K562 (cell line): ENCODE data around the gene CNTN5. TPM values are rescaled to one million over a fixed set of nuclear protein-coding genes. Genes with fewer than 3 reads are reported as not detected.

Experiments used
- ATAC-seq: fragments of 200-7000 bp; cut with Tn5 transposase; 3 replicates; pipeline ENCODE4 v1.9.1; 2020; ENCODE audit warnings: moderate library complexity
- BruUV-seq: library from RNA; stranded (reverse); fragments of 400-500 nt; replicated peaks from 2 replicates; lab custom pipeline; 2021; lab: Mats Ljungman, UMichigan
- CTCF ChIA-PET: fragments of 300-600 bp; formaldehyde crosslinking; extraction: SDS; loops from one replicate; lab custom pipeline; 2021; ENCODE audit warnings: low intra/inter-chr PET ratio; lab: Yijun Ruan, JAX
- POLR2A ChIA-PET: fragments of 300-600, 350-650 bp; sonication (Branson Sonifier 250); formaldehyde crosslinking; extraction: SDS; loops from one replicate; lab custom pipeline; 2021; ENCODE audit warnings: antibody characterized with exemption, inconsistent platforms; lab: Yijun Ruan, JAX
- DNase-seq, 4 experiments: peaks; one replicate each; pipeline versions ENCODE4 v3.0.0 to v3.0.0-alpha.2; 2011 to 2018; ENCODE audit warnings: low spot score in 3 of 4, mixed read lengths in 3 of 4; ENCODE audit errors: extremely low read depth in 1 of 4
- FAIRE-seq: peaks from 2 replicates; lab custom pipeline; 2011; peaks lifted over from hg19 to GRCh38; lab: Jason Lieb, UNC
- H2AFZ ChIP-seq: 2 replicates; pipeline ENCODE4 v1.6.0; 2011; ENCODE audit warnings: low read depth, low read length, control low read depth, inconsistent platforms
- H3K27ac ChIP-seq: fragments of 200-600 bp; 3 replicates; pipeline ENCODE4 v1.8.0; 2011; ENCODE audit warnings: low read depth, mild to moderate bottlenecking, control low read depth, inconsistent platforms, low read length, moderate library complexity, mixed read lengths; ENCODE audit errors: extremely low read depth
- H3K27me3 ChIP-seq, 2 experiments: fragments of 300-600 bp in 1 of 2; 2 replicates in 1 of 2; 3 replicates in 1 of 2; pipeline versions ENCODE4 v1.6.0 to v1.8.0; 2011; ENCODE audit warnings: inconsistent platforms in 2 of 2, low read length in 2 of 2, mild to moderate bottlenecking in 1 of 2, mixed read lengths in 1 of 2, moderate library complexity in 1 of 2; ENCODE audit not compliant: control insufficient read depth in 2 of 2, insufficient read depth in 2 of 2
- H3K36me3 ChIP-seq: fragments of 300-600 bp; 3 replicates; pipeline ENCODE4 v1.8.0; 2011; ENCODE audit warnings: mild to moderate bottlenecking, low read length, inconsistent platforms; ENCODE audit not compliant: control insufficient read depth, insufficient read depth
- H3K4me1 ChIP-seq, 2 experiments: fragments of 200-600 bp in 1 of 2; replicated peaks in 1 of 2; 2 replicates in 1 of 2; 3 replicates in 1 of 2; pipeline versions ENCODE4 v1.5.1 to v1.8.0; 2011; ENCODE audit warnings: inconsistent platforms in 2 of 2, low read length in 2 of 2, mild to moderate bottlenecking in 1 of 2, mixed read lengths in 1 of 2, moderate library complexity in 1 of 2; ENCODE audit not compliant: control insufficient read depth in 2 of 2, insufficient read depth in 2 of 2
- H3K4me2 ChIP-seq: 2 replicates; pipeline ENCODE4 v1.6.1; 2011; ENCODE audit warnings: low read length, control low read depth, inconsistent platforms, mixed read lengths; ENCODE audit not compliant: insufficient read depth
- H3K4me3 ChIP-seq: fragments of 200-600 bp; sonication (generic), shearing (Covaris generic); 2 replicates; pipeline ENCODE4 v1.5.1; 2016; ENCODE audit warnings: control low read depth, inconsistent platforms
- H3K79me2 ChIP-seq: fragments of 200-600 bp; 3 replicates; pipeline ENCODE4 v1.8.0; 2011; ENCODE audit warnings: low read length, inconsistent platforms; ENCODE audit not compliant: control insufficient read depth, insufficient read depth
- H3K9ac ChIP-seq, 2 experiments: 2 replicates each; pipeline versions ENCODE4 v1.6.0 to v1.6.1; 2011; ENCODE audit warnings: low read depth in 2 of 2, low read length in 2 of 2, control low read depth in 1 of 2, inconsistent platforms in 1 of 2, mild to moderate bottlenecking in 1 of 2, mixed read lengths in 1 of 2; ENCODE audit not compliant: insufficient read depth in 1 of 2
- H3K9me1 ChIP-seq: one replicate; pipeline ENCODE4 v1.6.0; 2011; ENCODE audit warnings: inconsistent platforms, mild to moderate bottlenecking, low read length, moderate library complexity; ENCODE audit not compliant: control insufficient read depth, insufficient read depth
- H3K9me3 ChIP-seq: replicated peaks from 2 replicates; pipeline ENCODE4 v1.5.1; 2011; ENCODE audit warnings: low read depth, low read length, inconsistent platforms; ENCODE audit not compliant: control insufficient read depth, insufficient read depth
- H4K20me1 ChIP-seq: replicated peaks from 2 replicates; pipeline ENCODE4 v1.6.1; 2011; ENCODE audit warnings: low read length, inconsistent platforms, mixed read lengths; ENCODE audit not compliant: control insufficient read depth, insufficient read depth
- CBX3 ChIP-seq, 2 experiments: IDR thresholded peaks; 1 replicate in 1 of 2; 2 replicates in 1 of 2; pipeline ENCODE4 v1.6.1; 2012; ENCODE audit warnings: inconsistent platforms in 2 of 2, low read length in 2 of 2, borderline replicate concordance in 1 of 2, control low read depth in 1 of 2
- CHCHD3 ChIP-seq: fragments of 250-450 bp; sonication (Bioruptor Pico); IDR thresholded peaks from 2 replicates; pipeline ENCODE4 v2.1.2; 2022; ENCODE audit warnings: mild to moderate bottlenecking
- DACH1 ChIP-seq: fragments of 450-650 bp; IDR thresholded peaks from 2 replicates; pipeline ENCODE4 v1.6.1; 2018; ENCODE audit not compliant: partially characterized antibody
- ESRRB ChIP-seq: fragments of 250-450 bp; sonication (Bioruptor Pico); IDR thresholded peaks from 2 replicates; pipeline ENCODE4 v1.5.0; 2020; ENCODE audit warnings: mild to moderate bottlenecking, moderate library complexity, borderline replicate concordance
- FOXM1 ChIP-seq, 2 experiments: fragments of 450-650 bp in 1 of 2; sonication (generic) in 1 of 2; formaldehyde crosslinking in 1 of 2; IDR thresholded peaks; 2 replicates each; pipeline versions ENCODE4 v1.6.1 to v1.9.0; 2017 to 2022; ENCODE audit warnings: low read depth in 2 of 2, mild to moderate bottlenecking in 2 of 2, missing genetic modification reagents in 1 of 2, moderate library complexity in 1 of 2
- KAT2B ChIP-seq: IDR thresholded peaks from one replicate; pipeline ENCODE4 v1.6.1; 2012; ENCODE audit warnings: low read depth, mild to moderate bottlenecking, control low read depth, inconsistent platforms, low read length, moderate library complexity
- MITF ChIP-seq: IDR thresholded peaks from 2 replicates; pipeline ENCODE4 v1.6.1; 2014; ENCODE audit warnings: antibody characterized with exemption
- PPARD ChIP-seq: fragments of 250-450 bp; sonication (Bioruptor Pico); IDR thresholded peaks from 2 replicates; pipeline ENCODE4 v1.8.0; 2022; ENCODE audit warnings: inconsistent platforms, mild to moderate bottlenecking, moderate library complexity
- TAF1 ChIP-seq: IDR thresholded peaks from 2 replicates; pipeline ENCODE4 v1.6.1; 2011; ENCODE audit warnings: mild to moderate bottlenecking, low read length, moderate library complexity; ENCODE audit not compliant: insufficient read depth, control insufficient read depth, severe bottlenecking; ENCODE audit errors: extremely low read depth
- TCF7 ChIP-seq: sonication (generic); IDR thresholded peaks from 2 replicates; pipeline ENCODE4 v1.6.1; 2016; ENCODE audit warnings: antibody characterized with exemption, borderline replicate concordance
- TSC22D4 ChIP-seq: fragments of 450-650 bp; IDR thresholded peaks from 2 replicates; pipeline ENCODE4 v1.6.1; 2016; ENCODE audit warnings: missing genetic modification characterization, missing biosample characterization, control low read depth
- VEZF1 ChIP-seq: fragments of 200-800 bp; sonication (Bioruptor generic); IDR thresholded peaks from 2 replicates; pipeline ENCODE4 v1.6.1; 2017; ENCODE audit warnings: missing genetic modification characterization, missing compliant biosample characterization
- XRCC5 ChIP-seq: fragments of 200-400 bp; formaldehyde crosslinking; IDR thresholded peaks from 2 replicates; pipeline ENCODE4 v1.6.1; 2017; ENCODE audit warnings: low read depth, mild to moderate bottlenecking, low read length
- ZNF431 ChIP-seq: sonication (generic); formaldehyde crosslinking; IDR thresholded peaks from 2 replicates; pipeline ENCODE4 v1.8.0; 2022; ENCODE audit warnings: mild to moderate bottlenecking, missing genetic modification reagents
- WGBS: fragments of 100-300 bp; shearing (Covaris generic); methylation state at CpG from one replicate; pipeline ENCODE4 v1.1.6; 2016; ENCODE audit warnings: low coverage, mixed read lengths; ENCODE audit not compliant: insufficient coverage; ENCODE audit errors: missing lambda C conversion rate; 5-methylcytosine and 5-hydroxymethylcytosine counted together
- in situ Hi-C: fragments of 300-500 bp; cut with MboI; formaldehyde crosslinking; loops from 4 replicates; pipeline ENCODE4 v1.15.0; 2018; ENCODE audit warnings: inconsistent platforms, mixed read lengths
- intact Hi-C: fragments of 100-400 bp; cut with micrococcal nuclease; formaldehyde crosslinking; loops from 2 replicates; pipeline ENCODE4 v1.14.2; 2022
- polyA plus RNA-seq, 8 experiments: library from polyadenylated mRNA; depleted of rRNA in 4 of 8; stranded (reverse) in 5 of 8; unstranded in 3 of 8; fragments of >200 nt; fragmentation: Nextera tagmentation in 2 of 8; fragmentation: Illumina TruSeq in 1 of 8; extraction: Ambion mirVana in 2 of 8; extraction: Trizol in 1 of 8; gene quantifications; 2 replicates each; pipeline versions ENCODE4 v1.2.1 to v1.2.3, GENCODE V29; 2011 to 2014; ENCODE audit warnings: inconsistent platforms in 1 of 8, missing spikeins in 1 of 8
- total RNA-seq, 7 experiments: library from RNA; depleted of rRNA in 6 of 7; stranded (reverse); fragments of >200 nt in 6 of 7; fragmentation: Illumina TruSeq in 2 of 7; extraction: Trizol in 2 of 7; gene quantifications; 2 replicates each; pipeline versions ENCODE4 v1.2.1 to v1.2.3, GENCODE V29; 2011 to 2021; ENCODE audit warnings: low replicate concordance in 1 of 7

The CNTN5 gene
- total and polyA plus RNA-seq, 9 of the 15 experiments (the other 6 are each of a cell fraction or from before 2014, with no cell fraction given), result 0.03 TPM; not detected in 8

- Histone ChIP-seq H3K27ac (no peak overlapping the region), H4K20me1 (no peaks in the 10 kb centered on the region)
- CTCF ChIA-PET, result no interaction called here
- 0% methylated on average over 2 of the region's 2 CpGs for WGBS
- DNase-seq, result no peak
- no peak for TF ChIP-seq PPARD (CRISPR knock-in tag)
- no peak for TF ChIP-seq DACH1
- TF ChIP-seq ESRRB (CRISPR knock-in tag), result no peak
- TF ChIP-seq MITF, result no peak
- TF ChIP-seq TSC22D4 (tag), result no peak
- no peak for TF ChIP-seq TCF7
- no peak for TF ChIP-seq XRCC5
- no peak for TF ChIP-seq ZNF431
- no peak for TF ChIP-seq CBX3 (IDR thresholded peaks at IDR 0.05; ENCODE audit: borderline replicate concordance in 1 of 2, low read length in 2 of 2)
- TF ChIP-seq FOXM1 (IDR thresholded peaks at IDR 0.05; ENCODE audit: low read depth), result no peak
- no peak for TF ChIP-seq FOXM1 (CRISPR knock-in tag; IDR thresholded peaks at IDR 0.05; ENCODE audit: low read depth)
- no peak for TF ChIP-seq VEZF1 (CRISPR knock-in tag)
- TF ChIP-seq CHCHD3, result no peak
- no peak for TF ChIP-seq KAT2B
- no peak for TF ChIP-seq TAF1
- TF ChIP-seq, all 486 proteins: peak for 0
- Histone ChIP-seq H3K27me3 (no peaks in the 10 kb centered on the region), H3K4me3 (no peak overlapping the region), H3K36me3 (no peaks in the 10 kb centered on the region), H2AFZ (no peak overlapping the region), H3K4me2 (no peak overlapping the region), H3K9me3 (0 out of 2 replicates have a peak, but pooled peaks cover 1% of the 10 kb centered on the region), H3K79me2 (no peaks in the 10 kb centered on the region), H3K9ac (no peak overlapping the region), H3K4me1 (no peaks in the 10 kb centered on the region), H3K9me1 (no peaks in the 10 kb centered on the region)
- intact Hi-C loops, result no loop called here
- no peak for FAIRE-seq
- no peak for ATAC-seq
- in situ Hi-C loops, result no loop called here
- BruUV-seq, result no TSS peak
- POLR2A ChIA-PET, result no interaction called here
Measured at GRCh38 chr11:100182927-100183326, 1162.2 kb downstream of the CNTN5 start.
